HepG2 (cell line): ENCODE measurements around the gene ANO2. TPM values are rescaled to one million over a fixed set of nuclear protein-coding genes. Genes with fewer than 3 reads are reported as not detected.

Experiments used
- ATAC-seq: fragments of 200-7000 bp; cut with Tn5 transposase; 3 replicates; pipeline ENCODE4 v1.9.1; 2020; ENCODE audit warnings: mild to moderate bottlenecking, moderate library complexity
- BruUV-seq: library from RNA; stranded (reverse); fragments of 400-500 nt; replicated peaks from 2 replicates; lab custom pipeline; 2021; lab: Mats Ljungman, UMichigan
- CTCF ChIA-PET: fragments of 300-600 bp; formaldehyde crosslinking; extraction: SDS; loops from one replicate; lab custom pipeline; 2021; ENCODE audit warnings: low total read pairs, inconsistent platforms, low intra/inter-chr PET ratio; lab: Yijun Ruan, JAX
- POLR2A ChIA-PET: fragments of 350-600 bp; sonication (Branson Sonifier 250); formaldehyde crosslinking; loops from one replicate; lab custom pipeline; 2020; ENCODE audit warnings: antibody characterized with exemption, inconsistent platforms; lab: Yijun Ruan, JAX
- DNase-seq: peaks from one replicate; pipeline ENCODE4 v3.0.0-alpha.2; 2015; ENCODE audit warnings: low spot score
- FAIRE-seq: peaks from 3 replicates; lab custom pipeline; 2011; peaks lifted over from hg19 to GRCh38; lab: Jason Lieb, UNC
- H2AFZ ChIP-seq: one replicate; pipeline ENCODE4 v1.6.1; 2011; ENCODE audit warnings: low read length, inconsistent platforms
- H3K27ac ChIP-seq: fragments of 300-600 bp; 3 replicates; pipeline ENCODE4 v1.8.0; 2011; ENCODE audit warnings: mixed run types, mild to moderate bottlenecking, mixed read lengths, low read length, inconsistent platforms; ENCODE audit not compliant: insufficient read depth; ENCODE audit errors: extremely low read length
- H3K27me3 ChIP-seq, 2 experiments: fragments of 200-600 bp in 1 of 2; 2 replicates in 1 of 2; 3 replicates in 1 of 2; pipeline versions ENCODE4 v1.6.0 to v1.8.0; 2011; ENCODE audit warnings: low read length in 2 of 2, mild to moderate bottlenecking in 2 of 2, moderate library complexity in 2 of 2, inconsistent platforms in 1 of 2; ENCODE audit not compliant: insufficient read depth in 2 of 2, control insufficient read depth in 1 of 2
- H3K36me3 ChIP-seq, 2 experiments: fragments of 200-600 bp in 1 of 2; replicated peaks in 1 of 2; 2 replicates in 1 of 2; 3 replicates in 1 of 2; pipeline versions ENCODE4 v1.5.1 to v1.8.0; 2011; ENCODE audit warnings: low read length in 2 of 2, inconsistent platforms in 1 of 2; ENCODE audit not compliant: insufficient read depth in 2 of 2, control insufficient read depth in 1 of 2
- H3K4me1 ChIP-seq: 2 replicates; pipeline ENCODE4 v1.5.1; 2012; ENCODE audit warnings: low read length, inconsistent platforms; ENCODE audit not compliant: insufficient read depth
- H3K4me2 ChIP-seq: 2 replicates; pipeline ENCODE4 v1.6.0; 2011; ENCODE audit warnings: low read depth, low read length, inconsistent platforms
- H3K4me3 ChIP-seq, 3 experiments: fragments of 200-600 bp in 1 of 3; sonication (generic), shearing (Covaris generic) in 1 of 3; replicated peaks in 1 of 3; 2 replicates each; pipeline ENCODE4 v1.5.1; 2011 to 2016; ENCODE audit warnings: low read length in 3 of 3, inconsistent platforms in 2 of 3, low read depth in 2 of 3, mild to moderate bottlenecking in 2 of 3, control low read depth in 1 of 3, mixed read lengths in 1 of 3; ENCODE audit not compliant: insufficient read depth in 1 of 3
- H3K79me2 ChIP-seq: one replicate; pipeline ENCODE4 v1.6.1; 2011; ENCODE audit warnings: low read length, inconsistent platforms; ENCODE audit not compliant: insufficient read depth
- H3K9ac ChIP-seq: 2 replicates; pipeline ENCODE4 v1.6.0; 2011; ENCODE audit warnings: mild to moderate bottlenecking, low read depth, low read length, inconsistent platforms; ENCODE audit not compliant: insufficient read depth
- H3K9me3 ChIP-seq: 2 replicates; pipeline ENCODE4 v1.5.1; 2012; ENCODE audit warnings: mild to moderate bottlenecking, low read length
- H4K20me1 ChIP-seq: 2 replicates; pipeline ENCODE4 v1.6.0; 2011; ENCODE audit warnings: inconsistent platforms, mild to moderate bottlenecking, low read length, moderate library complexity; ENCODE audit not compliant: insufficient read depth
- CBX5 ChIP-seq: sonication (generic); formaldehyde crosslinking; IDR thresholded peaks from 2 replicates; pipeline ENCODE4 v1.4.0; 2020; ENCODE audit warnings: missing genetic modification reagents, borderline replicate concordance
- MXD1 ChIP-seq: sonication (generic); formaldehyde crosslinking; IDR thresholded peaks from 2 replicates; pipeline ENCODE4 v1.4.0; 2020; ENCODE audit warnings: mild to moderate bottlenecking, missing genetic modification reagents
- SIN3A ChIP-seq: IDR thresholded peaks from 2 replicates; pipeline ENCODE4 v1.6.1; 2011; ENCODE audit warnings: low read depth, mild to moderate bottlenecking, control low read depth, low read length, borderline replicate concordance
- TCF7L2 ChIP-seq: IDR thresholded peaks from 2 replicates; pipeline ENCODE4 v1.6.1; 2011; ENCODE audit warnings: mild to moderate bottlenecking, low read depth, low read length, moderate library complexity
- ZNF441 ChIP-seq: sonication (generic); formaldehyde crosslinking; IDR thresholded peaks from 2 replicates; pipeline ENCODE4 v1.7.0; 2021; ENCODE audit warnings: missing genetic modification reagents, borderline replicate concordance
- ZNF75D ChIP-seq: sonication (generic); formaldehyde crosslinking; IDR thresholded peaks from 2 replicates; pipeline ENCODE4 v1.8.1; 2023; ENCODE audit warnings: missing genetic modification reagents, mild to moderate bottlenecking, borderline replicate concordance
- ZNF788 ChIP-seq: sonication (generic); formaldehyde crosslinking; IDR thresholded peaks from 2 replicates; pipeline ENCODE4 v1.5.0; 2020; ENCODE audit warnings: mild to moderate bottlenecking, missing genetic modification reagents, borderline replicate concordance
- WGBS: methylation state at CpG from one replicate; pipeline ENCODE4 v1.1.6; 2017; ENCODE audit warnings: low lambda C conversion rate; 5-methylcytosine and 5-hydroxymethylcytosine counted together
- in situ Hi-C: cut with HindIII; loops from 2 replicates; pipeline ENCODE4 v1.10.0; 2017; ENCODE audit warnings: low pct_unique_long_range_greater_than_20kb; ENCODE audit not compliant: extremely low pct_ligation_motif_present
- intact Hi-C: fragments of 100-400 bp; cut with micrococcal nuclease; formaldehyde crosslinking; loops from one replicate; pipeline ENCODE4 v1.10.0; 2022; ENCODE audit not compliant: unreplicated experiment
- polyA plus RNA-seq, 8 experiments: library from polyadenylated mRNA; depleted of rRNA in 3 of 8; stranded (reverse) in 7 of 8; unstranded in 1 of 8; fragments of >200 nt; fragmentation: Illumina TruSeq in 4 of 8; extraction: Trizol in 4 of 8; gene quantifications; 2 replicates each; pipeline versions ENCODE4 v1.2.1 to v1.2.3, GENCODE V29; 2011 to 2016; ENCODE audit warnings: low read depth in 4 of 8, missing spikeins in 1 of 8, mixed read lengths in 1 of 8; ENCODE audit not compliant: insufficient read depth in 1 of 8
- total RNA-seq, 5 experiments: library from RNA; depleted of rRNA; stranded (reverse); fragments of >200 nt; fragmentation: Illumina TruSeq; extraction: Trizol; gene quantifications; 2 replicates each; pipeline ENCODE4 v1.2.3, GENCODE V29; 2016; ENCODE audit warnings: low read depth in 1 of 5
- TF ChIP-seq, protein P1 (sequence below), 2 experiments: fragments of 450-650 bp in 1 of 2; sonication (generic) in 1 of 2; formaldehyde crosslinking in 1 of 2; IDR thresholded peaks; 2 replicates each; pipeline versions ENCODE4 v1.6.1 to v1.8.0; 2016 to 2022; ENCODE audit warnings: antibody characterized with exemption in 1 of 2, mild to moderate bottlenecking in 1 of 2, missing genetic modification reagents in 1 of 2

Gene ANO2
- total and polyA plus RNA-seq, 2 of the 13 experiments (the other 11 are each of a cell fraction or from before 2014, with no cell fraction given) = 0.18 TPM; not detected in 1

GRCh38 chr12:5620896-5621295 is 324.2 kb downstream of the ANO2 start:
- Histone ChIP-seq H2AFZ (no peak overlapping the region), H3K79me2 (no peaks in the 10 kb centered on the region), H3K4me3 (no peak overlapping the region), H3K36me3 (no peaks in the 10 kb centered on the region), H3K9ac (no peak overlapping the region), H4K20me1 (no peaks in the 10 kb centered on the region), H3K27ac (no peak overlapping the region), H3K27me3 (peaks cover under 1 to 1% of the 10 kb centered on the region in 2 experiments; a peak in 2 of 5 replicates), H3K9me3 (no peaks in the 10 kb centered on the region), H3K4me2 (no peak overlapping the region), H3K4me1 (no peaks in the 10 kb centered on the region)
- no TSS peak for BruUV-seq
- DNase-seq (no peak), ATAC-seq (no peak), FAIRE-seq (no peak)
- POLR2A ChIA-PET = no interaction called here
- WGBS = 45% methylated on average over 7 of the region's 7 CpGs
- in situ Hi-C loops = no loop called here
- CTCF ChIA-PET = no interaction called here
- intact Hi-C loops = no loop called here
- TF ChIP-seq TCF7L2 (no peak), SIN3A (no peak), ZNF441 (CRISPR knock-in tag) (no peak), ZNF788 (CRISPR knock-in tag) (no peak), ZNF75D (CRISPR knock-in tag) (no peak), CBX5 (CRISPR knock-in tag) (no peak), MXD1 (no peak)
- TF ChIP-seq, protein P1, sequence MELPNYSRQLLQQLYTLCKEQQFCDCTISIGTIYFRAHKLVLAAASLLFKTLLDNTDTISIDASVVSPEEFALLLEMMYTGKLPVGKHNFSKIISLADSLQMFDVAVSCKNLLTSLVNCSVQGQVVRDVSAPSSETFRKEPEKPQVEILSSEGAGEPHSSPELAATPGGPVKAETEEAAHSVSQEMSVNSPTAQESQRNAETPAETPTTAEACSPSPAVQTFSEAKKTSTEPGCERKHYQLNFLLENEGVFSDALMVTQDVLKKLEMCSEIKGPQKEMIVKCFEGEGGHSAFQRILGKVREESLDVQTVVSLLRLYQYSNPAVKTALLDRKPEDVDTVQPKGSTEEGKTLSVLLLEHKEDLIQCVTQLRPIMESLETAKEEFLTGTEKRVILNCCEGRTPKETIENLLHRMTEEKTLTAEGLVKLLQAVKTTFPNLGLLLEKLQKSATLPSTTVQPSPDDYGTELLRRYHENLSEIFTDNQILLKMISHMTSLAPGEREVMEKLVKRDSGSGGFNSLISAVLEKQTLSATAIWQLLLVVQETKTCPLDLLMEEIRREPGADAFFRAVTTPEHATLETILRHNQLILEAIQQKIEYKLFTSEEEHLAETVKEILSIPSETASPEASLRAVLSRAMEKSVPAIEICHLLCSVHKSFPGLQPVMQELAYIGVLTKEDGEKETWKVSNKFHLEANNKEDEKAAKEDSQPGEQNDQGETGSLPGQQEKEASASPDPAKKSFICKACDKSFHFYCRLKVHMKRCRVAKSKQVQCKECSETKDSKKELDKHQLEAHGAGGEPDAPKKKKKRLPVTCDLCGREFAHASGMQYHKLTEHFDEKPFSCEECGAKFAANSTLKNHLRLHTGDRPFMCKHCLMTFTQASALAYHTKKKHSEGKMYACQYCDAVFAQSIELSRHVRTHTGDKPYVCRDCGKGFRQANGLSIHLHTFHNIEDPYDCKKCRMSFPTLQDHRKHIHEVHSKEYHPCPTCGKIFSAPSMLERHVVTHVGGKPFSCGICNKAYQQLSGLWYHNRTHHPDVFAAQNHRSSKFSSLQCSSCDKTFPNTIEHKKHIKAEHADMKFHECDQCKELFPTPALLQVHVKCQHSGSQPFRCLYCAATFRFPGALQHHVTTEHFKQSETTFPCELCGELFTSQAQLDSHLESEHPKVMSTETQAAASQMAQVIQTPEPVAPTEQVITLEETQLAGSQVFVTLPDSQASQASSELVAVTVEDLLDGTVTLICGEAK (IDR thresholded peaks at IDR 0.05) = no peak
- TF ChIP-seq, protein P1 (CRISPR knock-in tag; IDR thresholded peaks at IDR 0.05) = no peak
